GM13977 (cell line): ENCODE measurements around the gene ATE1.

Experiments used
- DNase-seq: peaks from one replicate; pipeline ENCODE4 v3.0.0; 2012; ENCODE audit warnings: low spot score
- in situ Hi-C: fragments of 300-500 bp; cut with MboI; formaldehyde crosslinking; loops from one replicate; pipeline ENCODE4 v1.12.0; 2022; ENCODE audit warnings: low sequenced_read_pairs, low pct_unique_long_range_greater_than_20kb, mixed read lengths, inconsistent platforms; ENCODE audit not compliant: unreplicated experiment
- TF ChIP-seq, protein P1 (sequence below): IDR thresholded peaks from 2 replicates; pipeline ENCODE4 v1.5.1; 2012; ENCODE audit warnings: mild to moderate bottlenecking, control low read depth; ENCODE audit not compliant: insufficient read depth; ENCODE audit errors: extremely low read depth, missing control alignments

ATE1 gene

DNA sequence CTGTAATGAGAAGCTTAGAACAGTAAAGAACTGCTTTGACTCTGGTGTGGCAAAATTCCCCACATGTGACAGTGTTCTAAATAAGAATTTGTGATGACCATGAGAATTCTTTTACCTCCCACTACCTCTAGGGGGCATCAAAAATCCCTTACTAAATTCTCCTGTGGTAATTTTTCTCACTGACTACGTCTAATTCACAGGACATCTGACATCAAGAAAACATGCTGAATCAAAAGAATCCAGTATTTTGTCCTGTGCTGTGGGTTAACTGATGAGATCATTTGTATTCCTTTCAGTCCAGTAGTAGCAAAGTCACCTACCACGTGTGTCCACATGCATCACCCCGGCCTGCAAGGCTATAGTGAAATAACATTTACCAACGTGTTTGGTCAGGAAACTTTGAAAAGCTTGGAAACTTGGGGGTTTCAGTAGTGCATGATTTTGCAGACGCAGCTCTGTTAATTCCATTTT lies 103.8 kb downstream of the ATE1 start:
- in situ Hi-C loops, result no loop called here
- TF ChIP-seq, protein P1, sequence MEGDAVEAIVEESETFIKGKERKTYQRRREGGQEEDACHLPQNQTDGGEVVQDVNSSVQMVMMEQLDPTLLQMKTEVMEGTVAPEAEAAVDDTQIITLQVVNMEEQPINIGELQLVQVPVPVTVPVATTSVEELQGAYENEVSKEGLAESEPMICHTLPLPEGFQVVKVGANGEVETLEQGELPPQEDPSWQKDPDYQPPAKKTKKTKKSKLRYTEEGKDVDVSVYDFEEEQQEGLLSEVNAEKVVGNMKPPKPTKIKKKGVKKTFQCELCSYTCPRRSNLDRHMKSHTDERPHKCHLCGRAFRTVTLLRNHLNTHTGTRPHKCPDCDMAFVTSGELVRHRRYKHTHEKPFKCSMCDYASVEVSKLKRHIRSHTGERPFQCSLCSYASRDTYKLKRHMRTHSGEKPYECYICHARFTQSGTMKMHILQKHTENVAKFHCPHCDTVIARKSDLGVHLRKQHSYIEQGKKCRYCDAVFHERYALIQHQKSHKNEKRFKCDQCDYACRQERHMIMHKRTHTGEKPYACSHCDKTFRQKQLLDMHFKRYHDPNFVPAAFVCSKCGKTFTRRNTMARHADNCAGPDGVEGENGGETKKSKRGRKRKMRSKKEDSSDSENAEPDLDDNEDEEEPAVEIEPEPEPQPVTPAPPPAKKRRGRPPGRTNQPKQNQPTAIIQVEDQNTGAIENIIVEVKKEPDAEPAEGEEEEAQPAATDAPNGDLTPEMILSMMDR, result peak; percentile 44
- peak; percentile 67 for DNase-seq

DNA sequence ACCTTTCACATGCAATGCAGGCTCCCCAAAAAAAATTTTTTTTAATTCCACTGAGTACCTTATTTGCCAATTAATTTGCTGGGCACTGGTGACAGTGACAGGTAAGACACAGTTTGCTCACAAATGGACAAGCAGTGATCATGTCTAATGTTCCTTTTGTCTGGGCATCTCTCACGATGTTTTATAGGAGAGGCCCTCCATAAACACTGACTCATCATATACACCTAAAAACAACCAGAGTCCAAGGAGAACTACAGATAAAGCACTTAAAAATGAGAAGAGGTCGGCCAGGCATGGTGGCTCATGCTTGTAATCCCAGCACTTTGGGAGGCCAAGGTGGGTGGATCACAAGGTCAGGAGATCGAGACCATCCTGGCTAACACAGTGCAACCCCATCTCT lies 105.1 kb downstream of the ATE1 start:
- no peak for DNase-seq
- TF ChIP-seq, protein P1, result no peak
- in situ Hi-C loops, result no loop called here

DNA sequence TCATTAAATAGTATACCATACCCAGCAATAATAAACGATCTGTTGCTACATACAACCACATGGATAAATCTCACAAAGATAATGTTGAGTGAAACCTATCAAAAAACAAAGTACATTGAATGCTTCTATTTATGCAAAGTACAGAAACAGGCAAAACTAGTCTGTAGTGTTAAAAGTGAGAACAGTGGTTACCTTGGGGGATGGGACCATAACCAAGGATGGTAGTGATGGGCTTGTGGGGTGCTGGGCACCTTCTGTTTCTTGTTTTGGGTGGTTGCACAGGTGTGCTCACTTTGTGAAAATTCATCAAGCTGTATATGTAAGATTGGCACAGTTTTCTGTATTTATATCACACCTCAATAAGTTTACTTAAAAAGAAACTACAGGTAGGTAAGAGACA lies 105.7 kb downstream of the ATE1 start:
- TF ChIP-seq, protein P1, result no peak
- no peak for DNase-seq
- in situ Hi-C loops, result no loop called here

DNA sequence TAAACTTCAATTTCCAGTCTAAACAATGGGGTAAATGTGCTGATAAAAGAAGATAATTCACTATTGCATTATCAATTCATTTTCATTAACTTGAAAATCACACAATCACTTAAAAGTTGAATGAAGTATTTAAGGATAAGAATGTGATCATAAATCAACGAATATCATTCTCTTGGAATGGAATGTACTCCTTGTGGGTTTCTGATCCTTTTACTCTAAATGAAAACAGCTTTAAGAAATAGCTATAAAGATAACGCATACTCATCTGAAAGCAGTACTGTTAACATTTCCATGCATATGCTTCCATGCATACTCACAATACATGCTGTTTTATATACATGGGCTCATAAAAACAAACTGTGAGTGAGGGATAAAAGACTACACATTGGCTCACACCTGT lies 108.8 kb downstream of the ATE1 start:
- TF ChIP-seq, protein P1, result no peak
- no peak for DNase-seq
- in situ Hi-C loops, result no loop called here

DNA sequence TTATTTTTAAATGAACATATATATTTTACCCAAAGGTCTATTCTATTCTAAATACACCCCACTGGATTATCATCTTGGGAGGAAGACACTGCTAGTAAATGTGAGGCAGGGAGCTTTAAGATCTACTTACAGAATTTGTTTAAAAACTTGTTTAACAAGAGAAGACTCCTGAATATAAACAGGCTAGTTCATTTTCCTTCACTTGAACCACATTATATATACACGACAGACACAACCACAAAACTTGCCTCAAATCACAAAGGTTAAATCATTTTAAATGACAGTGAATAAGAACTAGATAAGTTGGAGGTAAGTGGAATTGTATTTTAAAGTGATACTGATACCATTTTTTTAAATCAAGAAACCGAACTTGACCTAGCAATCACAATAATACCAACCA lies 109.2 kb downstream of the ATE1 start:
- TF ChIP-seq, protein P1, result no peak
- DNase-seq, result no peak
- in situ Hi-C loops, result no loop called here

GRCh38 chr10:121816197-121816596 lies 111.6 kb downstream of the ATE1 start:
- no peak for DNase-seq
- TF ChIP-seq, protein P1, result no peak
- in situ Hi-C loops, result no loop called here

- in situ Hi-C loops, result no loop called here
- DNase-seq, result no peak
- TF ChIP-seq, protein P1, result no peak
Measured at GRCh38 chr10:121813857-121814256, 114.0 kb downstream of the ATE1 start.
